ENCODE data around the gene CTNND2. TPM values are rescaled to one million over a fixed set of nuclear protein-coding genes. Genes with fewer than 3 reads are reported as not detected.
"Not testable (repeated sequence)": the region's sequence is repeated elsewhere in the genome, so short reads cannot be mapped to it uniquely, and the experiment has no call there.

The CTNND2 gene
- polyA plus RNA-seq, 4 donors: 1.9 to 2.7 (median 2.4) TPM

DNA sequence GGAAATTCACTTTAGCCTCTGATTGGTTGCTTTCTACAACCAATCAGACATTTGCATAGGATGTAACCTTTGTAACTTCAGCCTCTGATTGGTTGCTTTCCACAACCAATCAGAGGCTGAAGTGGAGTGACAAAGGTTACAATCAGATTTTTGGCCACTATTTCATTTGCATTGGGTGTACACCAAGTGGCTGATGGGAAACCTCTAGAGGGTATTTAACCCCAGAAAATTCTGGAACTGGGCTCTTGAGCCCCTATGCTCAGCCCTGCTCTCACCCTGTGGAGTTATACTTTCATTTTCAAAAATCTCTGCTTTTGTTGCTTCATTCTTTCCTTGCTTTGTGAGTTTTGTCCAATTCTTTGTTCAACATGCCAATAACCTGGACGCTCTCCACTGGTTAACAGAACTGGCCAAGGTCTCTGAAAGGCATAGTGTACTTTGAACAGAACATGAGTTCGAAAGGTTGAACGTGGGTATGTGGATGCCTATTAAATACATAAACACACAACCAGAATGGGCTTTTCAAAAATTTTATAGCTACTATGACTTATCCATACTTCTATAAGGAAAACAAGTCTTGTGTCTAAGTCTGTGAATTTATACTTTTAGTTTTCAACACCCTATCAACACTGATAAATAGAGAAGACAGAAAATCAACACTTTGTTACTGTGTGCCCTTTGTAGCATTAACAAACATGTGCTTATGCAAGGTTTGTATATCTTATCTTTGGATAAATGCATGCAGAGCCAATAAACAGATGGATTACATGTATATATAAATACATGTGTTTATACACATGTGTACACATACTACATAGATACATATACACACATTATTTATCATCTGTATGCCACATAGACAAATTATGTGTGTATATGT lies 568.1 kb downstream of the CTNND2 start:
- no peak for DNase-seq (ENCODE audit: low read depth in 4 of 4, low spot score in 2 of 4)

DNA sequence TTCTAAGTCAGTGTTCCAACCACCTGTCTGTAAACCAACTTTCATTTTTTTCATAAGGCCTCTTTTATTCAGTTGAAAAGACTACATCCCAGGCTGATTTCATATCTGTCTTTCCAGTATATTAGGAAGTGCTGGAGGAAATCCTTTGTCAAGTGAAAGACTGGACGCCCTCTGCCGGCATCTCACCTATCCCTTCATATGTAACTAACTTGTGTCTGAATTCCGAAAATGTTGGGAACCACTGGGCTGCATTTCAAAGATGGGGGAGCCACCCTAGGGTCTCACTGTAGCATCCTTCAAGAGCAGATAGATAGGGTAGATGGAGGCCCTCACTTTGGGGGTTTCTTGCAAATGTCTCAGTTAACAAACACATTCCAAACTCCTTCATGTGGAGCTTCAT lies 569.8 kb downstream of the CTNND2 start:
- DNase-seq (ENCODE audit: low read depth in 4 of 4, low spot score in 2 of 4): no peak

DNA sequence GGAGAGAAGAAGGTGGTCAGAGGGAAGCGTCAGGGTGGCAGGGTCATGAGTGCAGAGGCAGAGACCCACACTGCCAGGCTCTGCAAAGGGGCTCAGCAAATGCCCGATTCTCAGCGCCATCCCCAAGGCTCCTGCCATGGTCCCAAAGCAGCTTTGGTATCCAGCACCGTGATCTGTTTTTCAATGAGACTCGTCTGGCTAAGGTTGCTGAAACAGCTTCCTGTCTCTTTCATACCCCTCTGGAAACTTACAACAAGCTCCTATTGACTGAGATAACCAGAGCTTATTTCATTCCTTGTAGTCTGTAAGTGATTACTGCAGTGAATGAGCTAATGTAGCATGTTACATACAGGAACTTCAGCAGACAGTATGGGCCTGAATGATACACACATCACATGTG lies 574.6 kb downstream of the CTNND2 start:
- no peak for DNase-seq (ENCODE audit: low read depth in 4 of 4, low spot score in 2 of 4)

DNA sequence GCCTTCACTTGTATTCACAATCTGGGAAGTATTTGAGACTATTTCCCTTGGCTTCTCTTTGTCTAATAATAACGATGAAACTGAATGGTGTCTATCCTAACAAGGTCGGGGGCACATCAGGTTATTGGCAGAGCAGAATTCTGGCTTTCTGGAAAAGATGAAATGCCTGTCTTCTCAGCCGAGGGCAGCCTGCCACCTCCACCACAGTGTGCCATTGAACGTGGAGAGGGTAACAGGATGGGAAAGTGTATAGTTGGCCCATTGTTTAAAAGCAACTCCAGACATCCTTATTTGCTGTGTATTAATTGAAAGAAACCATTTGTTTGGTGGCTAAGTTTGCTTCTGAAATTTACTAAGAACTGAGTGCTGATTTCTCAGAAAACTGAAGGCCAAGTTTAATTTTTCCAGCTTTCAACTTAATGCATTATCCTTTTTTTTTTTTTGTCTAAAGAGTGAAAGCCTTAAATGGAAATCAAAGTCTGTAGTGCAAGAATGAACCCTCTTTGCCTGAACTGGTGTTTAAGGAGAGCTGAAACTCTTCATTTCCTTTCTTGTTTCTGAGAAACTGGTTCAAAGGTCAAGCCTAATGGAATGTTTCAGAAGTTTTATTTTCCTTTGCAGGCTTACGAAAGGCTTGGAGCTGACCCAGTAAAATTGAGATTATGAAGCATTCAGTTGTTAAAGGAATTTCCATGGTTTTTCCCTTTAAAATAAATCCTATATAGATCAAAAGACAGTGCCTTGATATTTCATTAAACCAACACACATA lies 579.5 kb downstream of the CTNND2 start:
- DNase-seq (ENCODE audit: low read depth in 4 of 4, low spot score in 2 of 4): peak; percentile 9 to 38 (median 30)

DNA sequence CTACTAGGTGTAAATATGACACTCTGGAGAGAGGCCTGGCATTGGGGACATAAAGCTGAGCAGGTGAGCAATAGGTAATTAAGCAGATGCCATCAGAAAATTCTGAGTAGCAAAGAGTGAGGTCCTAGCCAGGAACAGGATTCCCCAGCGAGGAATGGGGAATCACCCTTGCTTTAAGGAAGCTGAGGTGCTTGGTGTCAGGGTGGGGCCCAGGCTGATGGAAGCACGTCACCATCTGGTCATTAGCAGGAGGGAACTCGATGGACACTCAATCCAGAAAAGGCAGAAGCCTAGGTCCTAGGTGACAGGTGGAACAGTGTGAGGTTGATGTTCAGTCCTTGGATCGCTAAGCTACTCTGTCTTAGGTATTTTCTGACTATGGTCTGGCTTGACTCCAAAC lies 580.5 kb downstream of the CTNND2 start:
- DNase-seq (ENCODE audit: low read depth in 4 of 4, low spot score in 2 of 4): no peak

DNA sequence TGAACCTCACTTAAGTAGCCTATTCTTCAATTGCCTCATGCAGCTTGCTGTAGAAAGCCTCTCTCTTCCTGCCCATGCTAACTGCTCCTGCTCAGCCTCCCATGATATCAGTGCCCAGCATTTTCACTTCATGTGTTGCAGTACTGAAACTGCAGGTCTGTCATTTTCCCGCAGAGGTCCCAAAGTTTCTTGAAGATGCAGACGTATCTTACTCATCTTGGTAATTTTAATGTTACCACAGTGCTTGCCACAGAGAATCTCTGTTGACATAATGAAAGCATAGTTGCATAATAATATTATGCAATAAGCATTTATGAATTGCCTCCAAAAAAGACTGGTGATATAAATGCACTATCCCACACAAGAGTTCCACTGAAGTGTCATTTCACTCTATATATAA lies 582.1 kb downstream of the CTNND2 start:
- no peak for DNase-seq (ENCODE audit: low read depth in 4 of 4, low spot score in 2 of 4)

DNA sequence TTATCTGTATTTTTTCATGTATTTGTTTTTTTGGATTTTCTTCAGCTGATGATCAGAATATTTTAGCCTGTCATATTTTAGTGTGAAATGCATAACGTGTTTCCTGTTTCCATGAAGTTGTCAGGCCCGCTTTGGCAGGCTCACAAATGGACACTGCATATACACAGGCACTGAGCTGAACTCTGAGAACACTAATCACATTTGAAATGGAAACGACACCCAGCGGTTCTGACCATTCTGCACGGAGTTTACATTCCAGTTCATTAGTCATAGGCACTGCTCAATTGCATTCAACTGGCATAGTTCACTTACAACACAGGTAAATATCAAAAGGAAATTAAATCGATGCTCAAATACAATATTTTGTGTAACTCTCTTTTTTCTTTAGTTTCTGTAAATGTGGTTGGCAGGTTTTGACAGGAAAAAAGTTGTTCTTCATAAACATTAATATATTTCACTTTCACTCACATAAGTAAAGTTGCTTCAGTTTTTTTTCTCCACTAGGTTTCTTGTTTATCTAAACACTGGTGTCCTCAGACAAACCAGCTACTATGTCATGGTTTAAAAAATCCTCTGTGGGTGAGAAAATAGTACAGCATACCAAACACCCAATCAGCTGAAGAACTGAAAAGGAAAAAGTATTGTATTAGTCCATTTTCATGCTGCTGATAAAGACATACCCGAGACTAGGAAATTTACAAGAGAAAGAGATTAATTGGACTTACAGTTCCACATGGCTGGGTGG lies 584.2 kb downstream of the CTNND2 start:
- no peak for DNase-seq (ENCODE audit: low read depth in 4 of 4, low spot score in 2 of 4)

DNA sequence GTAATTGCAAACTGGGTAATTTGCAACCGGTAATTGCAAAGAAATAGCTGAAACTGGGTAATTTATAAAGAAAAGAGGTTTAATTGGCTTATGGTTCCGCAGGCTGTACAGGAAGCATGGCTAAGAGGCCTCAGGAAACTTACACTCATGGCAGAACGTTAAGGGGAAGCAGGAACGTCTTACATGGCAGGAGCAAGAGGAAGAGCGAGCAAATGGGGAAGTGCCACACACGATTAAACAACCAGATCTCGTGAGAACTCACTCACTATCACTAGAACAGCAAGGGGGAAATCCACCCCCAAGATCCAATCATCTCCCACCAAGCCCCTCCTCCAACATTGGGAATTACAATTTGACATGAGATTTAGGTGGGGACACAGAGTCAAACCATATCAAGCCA lies 590.6 kb downstream of the CTNND2 start:
- not testable (repeated sequence) for DNase-seq (ENCODE audit: low read depth in 4 of 4, low spot score in 2 of 4)

DNA sequence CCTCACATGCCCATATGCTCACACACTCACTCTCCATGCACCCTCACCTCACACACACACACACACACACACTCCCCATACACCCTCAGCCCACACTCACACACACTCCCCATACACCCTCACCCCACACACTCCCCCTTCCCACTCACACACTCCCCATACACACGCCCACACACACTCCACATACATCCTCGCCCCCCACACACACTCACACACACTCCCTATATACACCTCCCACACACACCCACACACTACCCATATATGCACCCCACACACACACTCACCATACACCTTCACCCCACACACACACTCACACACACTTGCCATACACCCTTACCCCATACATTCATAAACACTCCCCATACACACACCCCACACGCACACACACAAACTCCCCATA lies 592.5 kb downstream of the CTNND2 start:
- DNase-seq (ENCODE audit: low read depth in 4 of 4, low spot score in 2 of 4): no peak

DNA sequence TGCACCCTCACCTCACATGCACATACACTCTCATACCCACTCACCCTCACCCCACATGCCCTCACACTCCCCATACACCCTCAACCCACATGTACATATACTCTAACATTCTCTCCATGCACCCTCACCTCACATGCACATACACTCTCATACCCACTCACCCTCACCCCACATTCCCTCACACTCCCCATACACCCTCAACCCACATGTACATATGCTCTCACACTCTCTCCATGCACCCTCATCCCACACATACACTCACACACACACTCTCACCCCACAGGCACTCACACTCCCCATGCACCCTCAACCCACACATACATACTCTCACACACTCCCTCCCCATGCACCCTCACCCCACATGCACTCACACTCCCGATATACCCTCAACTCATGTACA lies 593.0 kb downstream of the CTNND2 start:
- no peak for DNase-seq (ENCODE audit: low read depth in 4 of 4, low spot score in 2 of 4)

DNA sequence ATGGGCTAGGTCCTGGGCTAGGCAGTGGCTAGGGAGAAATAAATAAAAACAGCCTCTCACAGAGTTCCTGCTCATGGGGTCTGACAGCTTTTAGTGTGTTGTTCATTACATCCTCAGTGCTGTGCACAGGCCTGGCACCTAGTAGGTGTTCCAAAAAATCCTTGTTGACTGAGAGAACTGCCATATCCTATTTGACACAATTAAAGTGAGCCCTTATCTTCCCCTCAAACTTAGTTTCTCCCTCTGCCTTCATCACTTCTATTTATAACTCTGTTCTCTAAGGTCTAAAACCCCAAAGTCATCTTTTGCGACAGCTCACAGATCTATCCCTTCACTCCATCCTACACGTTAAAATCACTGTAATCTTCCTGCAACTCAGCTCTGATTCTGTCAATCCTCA lies 594.1 kb downstream of the CTNND2 start:
- DNase-seq (ENCODE audit: low read depth in 4 of 4, low spot score in 2 of 4): no peak

DNA sequence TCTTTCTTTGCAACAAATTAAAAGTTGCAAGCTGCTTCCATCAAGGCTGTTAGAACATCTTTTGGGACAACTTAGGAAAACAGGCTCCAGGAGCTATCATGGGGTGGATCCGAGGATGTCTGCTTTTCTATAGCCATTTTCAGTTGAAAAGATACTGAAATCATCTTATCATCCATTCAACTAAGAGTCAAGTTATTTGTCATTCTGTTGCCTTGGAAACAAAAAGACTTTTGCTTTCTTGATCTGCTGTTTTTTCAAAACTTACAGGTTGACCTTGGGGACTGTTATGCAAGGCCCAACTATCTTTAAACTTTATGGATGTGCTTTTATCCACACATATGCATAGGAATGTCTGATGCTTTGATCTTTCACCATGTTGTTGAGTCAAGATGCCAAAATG lies 597.9 kb downstream of the CTNND2 start:
- no peak for DNase-seq (ENCODE audit: low read depth in 4 of 4, low spot score in 2 of 4)

DNA sequence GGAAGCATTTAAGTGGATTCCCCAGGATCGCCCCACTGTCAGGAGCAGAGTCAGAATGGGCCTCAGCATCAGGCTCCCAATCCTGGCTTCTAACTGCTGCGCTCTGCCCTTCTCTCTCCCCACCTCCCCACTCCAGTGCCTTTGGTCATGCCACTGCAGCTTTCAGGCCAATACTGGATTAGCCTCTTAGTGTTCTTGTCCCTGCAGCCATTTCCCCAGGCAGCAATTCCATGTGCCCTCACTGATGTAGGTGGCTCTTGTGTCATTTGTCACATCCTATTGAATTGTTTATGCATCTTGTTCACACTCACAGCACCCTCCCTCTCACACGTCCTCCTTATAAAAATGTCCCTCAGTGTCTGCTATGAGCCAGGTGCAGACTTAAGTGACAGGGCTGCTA lies 599.0 kb downstream of the CTNND2 start:
- no peak for DNase-seq (ENCODE audit: low read depth in 4 of 4, low spot score in 2 of 4)

DNA sequence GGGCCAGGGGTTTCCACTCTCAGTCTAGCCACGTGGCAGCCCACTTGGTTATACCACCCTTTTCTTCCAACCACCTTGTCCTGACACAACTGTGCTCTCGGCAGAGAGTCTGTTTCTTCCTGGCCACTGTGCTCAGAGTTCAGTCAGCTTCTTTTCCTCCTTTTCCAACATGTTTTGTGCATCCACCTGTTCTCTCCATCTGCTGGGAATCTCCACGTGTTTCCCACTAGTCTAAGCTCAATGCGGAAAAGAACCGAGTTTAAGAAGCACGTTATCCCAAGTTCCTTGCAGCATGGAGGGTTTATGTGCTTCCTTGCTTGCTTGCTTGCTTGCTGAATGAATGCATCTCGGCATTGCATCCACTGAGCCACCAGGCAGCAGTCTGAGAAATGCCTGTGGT lies 599.6 kb downstream of the CTNND2 start:
- no peak for DNase-seq (ENCODE audit: low read depth in 4 of 4, low spot score in 2 of 4)

DNA sequence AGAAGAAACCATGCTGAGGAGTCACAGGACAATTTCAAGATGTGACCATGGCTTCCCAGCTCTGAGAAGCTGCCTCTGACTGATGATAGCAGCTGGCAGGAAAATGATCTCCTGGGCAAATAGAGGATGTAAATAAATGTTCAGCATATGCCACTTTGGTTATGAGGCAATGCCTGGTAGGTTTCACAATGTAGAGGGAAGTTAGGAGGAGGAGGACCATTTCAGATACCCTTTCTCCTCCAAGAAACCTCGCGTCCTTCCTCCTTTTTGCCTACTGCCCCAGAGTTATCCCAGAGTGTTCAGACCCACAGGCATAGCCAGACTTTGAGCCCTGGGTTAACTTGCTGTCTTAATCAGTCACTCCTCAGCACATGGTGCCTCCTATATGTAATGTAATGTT lies 601.6 kb downstream of the CTNND2 start:
- no peak for DNase-seq (ENCODE audit: low read depth in 4 of 4, low spot score in 2 of 4)

DNA sequence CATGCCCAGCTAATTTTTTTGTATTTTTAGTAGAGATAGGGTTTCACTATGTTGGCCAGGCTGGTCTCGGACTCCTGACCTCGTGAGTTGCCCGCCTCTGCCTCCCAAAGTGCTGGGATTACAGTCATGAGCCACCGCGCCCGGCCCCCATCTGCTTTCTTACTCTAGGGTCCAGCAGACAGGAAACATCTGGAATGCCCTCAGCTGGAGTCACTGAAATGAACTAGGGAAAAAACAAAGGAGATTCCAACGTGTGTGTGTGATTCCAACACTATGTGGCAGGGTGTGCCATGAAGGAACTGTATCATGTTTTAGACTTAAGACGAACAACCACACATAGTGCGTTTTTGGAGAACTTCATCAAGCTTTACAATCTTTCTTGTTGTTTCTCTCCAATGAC lies 603.1 kb downstream of the CTNND2 start:
- DNase-seq (ENCODE audit: low read depth in 4 of 4, low spot score in 2 of 4): no peak

DNA sequence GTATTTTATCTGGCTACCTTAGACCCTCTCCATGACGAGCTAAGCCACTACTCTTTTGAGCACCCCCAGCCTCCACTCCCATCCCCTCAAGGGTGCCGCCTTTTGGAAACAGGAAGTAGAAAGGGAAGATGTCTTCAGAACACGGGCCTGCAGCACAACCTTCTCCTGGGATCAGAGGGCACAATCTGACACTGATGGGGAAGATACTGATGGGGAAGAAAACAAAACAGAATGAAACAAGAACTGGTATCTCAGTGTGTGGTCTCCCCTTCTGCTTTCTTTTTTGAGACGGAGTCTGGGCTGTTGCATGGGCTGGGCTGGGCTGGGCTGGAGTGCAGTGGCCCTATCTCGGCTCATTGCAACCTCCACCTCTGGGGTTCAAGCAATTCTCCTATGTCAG lies 603.5 kb downstream of the CTNND2 start:
- DNase-seq (ENCODE audit: low read depth in 4 of 4, low spot score in 2 of 4): no peak

DNA sequence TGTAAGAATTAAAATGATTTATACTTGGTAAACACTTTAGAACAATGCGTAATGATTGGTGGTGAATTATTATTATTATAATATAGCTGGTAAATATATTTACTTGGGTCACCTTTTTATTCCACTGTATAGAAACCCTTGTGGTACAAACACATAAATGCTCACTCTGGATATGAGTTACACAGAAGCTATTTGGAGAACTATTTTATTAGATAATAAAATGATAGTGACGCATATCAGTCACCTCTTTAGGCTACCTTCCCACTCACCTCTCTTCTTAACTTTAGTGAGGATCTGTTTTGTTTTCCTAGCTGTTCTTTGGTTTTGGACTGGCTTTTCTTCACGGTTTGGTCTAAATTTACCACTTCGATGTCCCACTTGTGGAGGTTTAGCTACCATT lies 605.4 kb downstream of the CTNND2 start:
- DNase-seq (ENCODE audit: low read depth in 4 of 4, low spot score in 2 of 4): no peak

DNA sequence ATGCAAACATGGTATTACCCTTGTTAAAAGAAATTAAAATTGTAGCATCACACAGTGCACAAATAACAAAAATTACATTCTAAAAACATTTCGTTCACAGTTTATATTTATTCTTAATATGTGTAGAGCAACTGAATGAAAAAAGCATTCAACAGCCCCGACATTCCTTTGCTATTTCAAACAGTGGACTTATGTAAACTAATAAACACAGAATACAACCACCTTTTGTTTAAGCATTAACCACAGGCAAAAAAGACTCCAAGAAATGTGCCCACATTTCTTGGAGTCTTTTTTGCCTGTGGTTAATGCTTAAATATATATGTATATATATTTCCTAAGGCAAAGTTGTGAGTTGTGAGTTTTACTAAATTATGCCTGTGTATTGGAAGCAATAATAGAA lies 610.7 kb downstream of the CTNND2 start:
- DNase-seq (ENCODE audit: low read depth in 4 of 4, low spot score in 2 of 4): no peak

DNA sequence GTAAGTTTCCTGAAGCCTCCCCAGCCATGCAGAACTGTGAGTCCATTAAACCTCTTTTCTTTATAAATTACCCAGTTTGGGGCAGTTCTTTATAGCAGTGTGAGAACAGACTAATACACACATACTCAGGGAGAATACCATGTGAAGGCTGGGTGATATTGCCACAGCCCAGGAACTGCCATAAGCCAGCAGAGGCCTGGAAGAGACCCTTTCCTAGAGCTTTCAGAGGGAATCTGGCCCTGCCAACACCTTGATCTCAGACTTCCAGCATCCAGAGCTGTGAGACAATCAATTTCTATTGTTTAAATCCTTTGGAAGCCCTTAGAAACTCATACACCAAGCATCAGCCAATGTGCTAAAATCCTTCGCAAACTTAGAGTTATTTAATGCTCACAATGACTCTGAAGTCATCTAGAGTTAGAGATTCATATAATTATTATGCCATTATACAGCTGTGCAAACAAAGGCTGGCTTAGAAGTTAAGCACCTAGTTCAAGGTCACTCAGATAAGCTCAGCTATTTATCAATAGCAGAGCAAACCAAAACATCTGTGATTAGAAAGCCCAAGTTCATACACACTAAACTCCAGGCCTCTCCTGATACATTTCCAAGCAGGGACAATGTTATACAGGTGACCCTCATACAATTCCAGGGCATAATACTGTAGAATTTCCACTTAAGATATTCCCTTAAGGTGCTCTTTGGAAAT lies 611.4 kb downstream of the CTNND2 start:
- no peak for DNase-seq (ENCODE audit: low read depth in 4 of 4, low spot score in 2 of 4)

DNA sequence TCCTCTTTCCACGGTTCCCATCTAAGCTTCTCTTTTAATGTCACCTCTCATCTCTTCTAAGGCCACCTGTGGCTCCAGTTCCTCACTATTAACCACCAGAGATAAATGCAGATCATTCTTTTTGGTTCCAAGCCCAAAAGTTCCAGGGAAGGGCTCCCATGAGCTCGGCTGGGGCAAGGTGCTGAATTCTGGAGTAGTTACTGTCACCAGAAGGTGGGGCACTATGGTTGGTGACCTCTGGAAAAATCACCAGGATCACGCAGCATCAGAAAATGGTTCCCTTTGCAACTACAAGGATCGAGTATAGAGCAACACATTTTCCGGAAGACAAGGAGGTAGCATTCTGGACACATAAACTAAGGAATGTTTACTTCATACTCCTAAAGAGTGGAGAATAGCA lies 614.5 kb downstream of the CTNND2 start:
- DNase-seq (ENCODE audit: low read depth in 4 of 4, low spot score in 2 of 4): no peak
